ENCODE data around the gene ADIPOR2. TPM values are rescaled to one million over a fixed set of nuclear protein-coding genes. Genes with fewer than 3 reads are reported as not detected.
"Not testable (repeated sequence)": the region's sequence is repeated elsewhere in the genome, so short reads cannot be mapped to it uniquely, and the experiment has no call there.

The ADIPOR2 gene
- polyA plus RNA-seq, 1 donor = 52.7 TPM

- WGBS (ENCODE audit: insufficient coverage, low lambda C conversion rate) = no CpG with 5 or more reads among the region's 3 CpGs
- no peaks in the 10 kb centered on the region for H3K36me3 ChIP-seq (ENCODE audit: control insufficient read depth, insufficient read depth, low read length)
- H3K4me3 ChIP-seq (ENCODE audit: low read length) = no peak overlapping the region
- no peaks in the 10 kb centered on the region for H3K27me3 ChIP-seq (ENCODE audit: control insufficient read depth, insufficient read depth, low read length)
- H3K27ac ChIP-seq (ENCODE audit: low read length) = no peak overlapping the region
- H3K4me1 ChIP-seq (ENCODE audit: control insufficient read depth, insufficient read depth, low read length) = no peaks in the 10 kb centered on the region
- DNase-seq = no peak
- H3K9me3 ChIP-seq (ENCODE audit: control insufficient read depth, low read depth, low read length) = no peaks in the 10 kb centered on the region
Measured at GRCh38 chr12:1703771-1704722, 13.2 kb downstream of the ADIPOR2 start.

GRCh38 chr12:1705774-1706631 lies 15.1 kb downstream of the ADIPOR2 start:
- Histone ChIP-seq H3K4me1 (ENCODE audit: control insufficient read depth, insufficient read depth, low read length) (peaks cover 4% of the 10 kb centered on the region), H3K27ac (ENCODE audit: low read length) (no peak overlapping the region), H3K36me3 (ENCODE audit: control insufficient read depth, insufficient read depth, low read length) (no peaks in the 10 kb centered on the region), H3K27me3 (ENCODE audit: control insufficient read depth, insufficient read depth, low read length) (no peaks in the 10 kb centered on the region), H3K4me3 (ENCODE audit: low read length) (no peak overlapping the region), H3K9me3 (ENCODE audit: control insufficient read depth, low read depth, low read length) (no peaks in the 10 kb centered on the region)
- 100% methylated on average over 1 of the region's 3 CpGs for whole genome bisulfite sequencing (ENCODE audit: insufficient coverage, low lambda C conversion rate)
- DNase-seq = no peak

DNA sequence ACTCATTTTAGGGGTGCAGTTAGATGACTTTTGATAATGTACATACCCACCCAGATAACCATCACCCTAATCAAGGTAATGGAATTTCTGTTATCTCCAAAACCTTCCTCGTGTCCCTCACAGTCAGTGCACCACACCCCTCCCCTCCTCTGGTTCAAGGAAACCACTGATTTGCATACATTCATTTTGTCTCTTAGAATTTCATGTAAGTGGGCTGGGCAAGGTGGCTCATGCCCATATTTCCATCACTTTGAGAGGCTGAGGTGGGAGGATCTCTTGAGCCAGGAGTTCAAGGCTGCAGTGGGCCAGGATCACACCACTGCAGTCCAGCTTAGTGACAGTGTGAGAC lies 15.7 kb downstream of the ADIPOR2 start:
- no CpG with 5 or more reads among the region's 1 CpG for WGBS (ENCODE audit: insufficient coverage, low lambda C conversion rate)
- Histone ChIP-seq H3K4me3 (ENCODE audit: low read length) (no peak overlapping the region), H3K9me3 (ENCODE audit: control insufficient read depth, low read depth, low read length) (no peaks in the 10 kb centered on the region), H3K36me3 (ENCODE audit: control insufficient read depth, insufficient read depth, low read length) (no peaks in the 10 kb centered on the region), H3K27ac (ENCODE audit: low read length) (no peak overlapping the region), H3K4me1 (ENCODE audit: control insufficient read depth, insufficient read depth, low read length) (peaks cover 10% of the 10 kb centered on the region), H3K27me3 (ENCODE audit: control insufficient read depth, insufficient read depth, low read length) (no peaks in the 10 kb centered on the region)
- no peak for DNase-seq

DNA sequence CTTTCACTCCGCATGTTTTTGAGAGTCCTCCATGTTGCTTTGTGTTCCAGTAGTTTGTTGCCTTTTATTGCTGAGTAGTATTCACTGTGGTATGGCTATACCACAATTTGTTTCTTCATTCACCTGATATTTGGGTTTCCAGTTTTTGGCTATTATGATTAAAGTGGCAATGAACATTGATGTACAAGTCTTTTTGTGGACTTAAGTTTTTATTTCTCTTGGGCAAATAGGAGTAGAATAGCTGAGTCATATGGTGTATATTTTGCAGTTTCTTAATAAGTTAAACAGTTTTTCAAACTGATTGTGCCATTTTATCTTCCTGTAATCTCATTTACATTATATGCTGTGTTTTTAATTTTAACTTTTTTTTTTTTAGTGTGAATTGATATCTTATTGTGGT lies 16.2 kb downstream of the ADIPOR2 start:
- H3K9me3 ChIP-seq (ENCODE audit: control insufficient read depth, low read depth, low read length) = no peaks in the 10 kb centered on the region
- no CpG with 5 or more reads among the region's 1 CpG for WGBS (ENCODE audit: insufficient coverage, low lambda C conversion rate)
- H3K4me1 ChIP-seq (ENCODE audit: control insufficient read depth, insufficient read depth, low read length) = peaks cover 11% of the 10 kb centered on the region
- no peaks in the 10 kb centered on the region for H3K27me3 ChIP-seq (ENCODE audit: control insufficient read depth, insufficient read depth, low read length)
- no peak overlapping the region for H3K4me3 ChIP-seq (ENCODE audit: low read length)
- no peak for DNase-seq
- no peaks in the 10 kb centered on the region for H3K36me3 ChIP-seq (ENCODE audit: control insufficient read depth, insufficient read depth, low read length)
- no peak overlapping the region for H3K27ac ChIP-seq (ENCODE audit: low read length)

GRCh38 chr12:1709968-1710367 lies 19.1 kb downstream of the ADIPOR2 start:
- not testable (repeated sequence) for H3K27ac ChIP-seq (ENCODE audit: low read length); H3K9me3 ChIP-seq (ENCODE audit: control insufficient read depth, low read depth, low read length); H3K4me3 ChIP-seq (ENCODE audit: low read length); H3K36me3 ChIP-seq (ENCODE audit: control insufficient read depth, insufficient read depth, low read length); H3K27me3 ChIP-seq (ENCODE audit: control insufficient read depth, insufficient read depth, low read length); DNase-seq
- no CpG with 5 or more reads among the region's 5 CpGs for WGBS (ENCODE audit: insufficient coverage, low lambda C conversion rate)
- peaks cover 16% of the 10 kb centered on the region for H3K4me1 ChIP-seq (ENCODE audit: control insufficient read depth, insufficient read depth, low read length)

GRCh38 chr12:1710870-1711269 lies 20.0 kb downstream of the ADIPOR2 start:
- not testable (repeated sequence) for H3K9me3 ChIP-seq (ENCODE audit: control insufficient read depth, low read depth, low read length); H3K27me3 ChIP-seq (ENCODE audit: control insufficient read depth, insufficient read depth, low read length); DNase-seq; H3K36me3 ChIP-seq (ENCODE audit: control insufficient read depth, insufficient read depth, low read length); H3K4me3 ChIP-seq (ENCODE audit: low read length)
- 100% methylated on average over 1 of the region's 8 CpGs for WGBS (ENCODE audit: insufficient coverage, low lambda C conversion rate)
- peak overlapping the region; percentile 56 for H3K27ac ChIP-seq (ENCODE audit: low read length)
- H3K4me1 ChIP-seq (ENCODE audit: control insufficient read depth, insufficient read depth, low read length) = peaks cover 16% of the 10 kb centered on the region

DNA sequence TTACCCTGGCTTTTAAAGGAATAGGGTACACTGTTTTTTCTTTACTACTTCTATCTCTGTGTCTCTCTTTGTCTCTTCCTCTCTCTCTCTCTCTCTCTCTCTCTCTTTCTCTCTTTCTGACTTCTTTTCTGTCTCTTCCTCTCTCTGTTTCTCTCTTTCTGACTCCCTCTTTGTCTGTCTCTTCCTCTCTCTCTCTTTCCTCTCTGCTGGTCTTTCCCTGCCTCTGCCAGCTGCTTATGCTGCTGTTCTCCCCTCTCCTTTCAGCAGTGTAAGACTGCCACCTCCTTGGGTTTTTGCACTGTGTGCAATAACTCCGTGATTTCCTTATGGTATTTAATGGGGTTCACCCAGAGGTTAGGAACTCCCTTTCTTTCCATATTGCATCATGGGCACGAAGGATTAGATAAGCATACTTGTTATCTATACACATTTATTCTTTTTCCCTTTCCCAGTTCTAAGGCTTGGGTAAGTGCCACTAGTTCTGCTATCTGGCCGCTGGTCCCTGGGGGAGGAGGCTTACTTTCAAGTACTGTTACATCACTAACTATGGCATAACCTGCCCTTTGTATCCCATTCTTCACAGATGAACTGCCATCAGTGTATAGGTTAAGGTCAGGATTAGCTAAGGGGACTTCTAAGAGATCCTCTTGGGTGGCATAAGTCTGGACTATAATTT lies 20.8 kb downstream of the ADIPOR2 start:
- Histone ChIP-seq H3K4me1 (ENCODE audit: control insufficient read depth, insufficient read depth, low read length) (peaks cover 16% of the 10 kb centered on the region), H3K27ac (ENCODE audit: low read length) (peak overlapping the region; percentile 56)
- peak; percentile 84 to 94 for DNase-seq
- H3K9me3 ChIP-seq (ENCODE audit: control insufficient read depth, low read depth, low read length); H3K27me3 ChIP-seq (ENCODE audit: control insufficient read depth, insufficient read depth, low read length); H3K4me3 ChIP-seq (ENCODE audit: low read length); H3K36me3 ChIP-seq (ENCODE audit: control insufficient read depth, insufficient read depth, low read length): not testable (repeated sequence)
- no CpG with 5 or more reads among the region's 3 CpGs for WGBS (ENCODE audit: insufficient coverage, low lambda C conversion rate)

- no CpG with 5 or more reads among the region's 5 CpGs for WGBS (ENCODE audit: insufficient coverage, low lambda C conversion rate)
- not testable (repeated sequence) for H3K36me3 ChIP-seq (ENCODE audit: control insufficient read depth, insufficient read depth, low read length); H3K4me3 ChIP-seq (ENCODE audit: low read length); DNase-seq; H3K9me3 ChIP-seq (ENCODE audit: control insufficient read depth, low read depth, low read length); H3K27me3 ChIP-seq (ENCODE audit: control insufficient read depth, insufficient read depth, low read length)
- peaks cover 16% of the 10 kb centered on the region for H3K4me1 ChIP-seq (ENCODE audit: control insufficient read depth, insufficient read depth, low read length)
- H3K27ac ChIP-seq (ENCODE audit: low read length) = peak overlapping the region; percentile 20
Measured at GRCh38 chr12:1712305-1712704, 21.4 kb downstream of the ADIPOR2 start.

- not testable (repeated sequence) for H3K9me3 ChIP-seq (ENCODE audit: control insufficient read depth, low read depth, low read length); H3K4me3 ChIP-seq (ENCODE audit: low read length); H3K27me3 ChIP-seq (ENCODE audit: control insufficient read depth, insufficient read depth, low read length); DNase-seq; H3K36me3 ChIP-seq (ENCODE audit: control insufficient read depth, insufficient read depth, low read length); H3K27ac ChIP-seq (ENCODE audit: low read length)
- WGBS (ENCODE audit: insufficient coverage, low lambda C conversion rate) = no CpG with 5 or more reads among the region's 5 CpGs
- H3K4me1 ChIP-seq (ENCODE audit: control insufficient read depth, insufficient read depth, low read length) = peaks cover 16% of the 10 kb centered on the region
Measured at GRCh38 chr12:1712852-1713251, 22.0 kb downstream of the ADIPOR2 start.

DNA sequence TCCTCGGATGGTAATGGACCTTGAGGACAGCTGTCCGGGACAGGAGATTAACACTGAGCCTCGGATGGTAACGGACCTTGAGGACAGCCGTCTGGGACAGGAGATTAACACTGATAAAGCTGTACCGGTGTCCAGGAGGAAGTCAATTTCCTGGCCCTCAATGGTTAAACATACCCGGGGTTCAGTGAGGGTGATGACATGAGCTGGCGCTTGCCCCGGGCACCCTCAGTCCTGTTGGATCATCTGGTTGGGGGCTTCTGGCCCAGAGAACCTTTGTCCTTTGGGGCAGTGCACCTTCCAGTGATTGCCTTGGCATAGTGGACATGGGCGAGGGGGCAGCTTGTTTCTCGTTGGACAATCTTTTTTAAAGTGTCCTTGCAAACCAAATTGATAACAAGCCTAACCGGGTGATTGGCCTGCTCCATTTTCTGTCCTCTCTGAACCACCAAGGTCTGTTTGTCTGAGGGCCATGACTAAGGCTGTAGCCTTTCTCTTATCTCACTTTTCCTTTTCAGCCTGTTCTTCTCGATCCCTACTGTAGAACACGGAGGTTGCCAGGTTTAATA lies 23.0 kb downstream of the ADIPOR2 start:
- H3K27me3 ChIP-seq (ENCODE audit: control insufficient read depth, insufficient read depth, low read length); DNase-seq; H3K27ac ChIP-seq (ENCODE audit: low read length); H3K36me3 ChIP-seq (ENCODE audit: control insufficient read depth, insufficient read depth, low read length); H3K9me3 ChIP-seq (ENCODE audit: control insufficient read depth, low read depth, low read length); H3K4me3 ChIP-seq (ENCODE audit: low read length): not testable (repeated sequence)
- H3K4me1 ChIP-seq (ENCODE audit: control insufficient read depth, insufficient read depth, low read length) = peaks cover 16% of the 10 kb centered on the region
- WGBS (ENCODE audit: insufficient coverage, low lambda C conversion rate) = 90% methylated on average over 3 of the region's 14 CpGs
